ENCODE measurements around the gene CCDC149. TPM values are rescaled to one million over a fixed set of nuclear protein-coding genes. Genes with fewer than 3 reads are reported as not detected.

Gene CCDC149
- total and polyA plus RNA-seq, 11 donors: 5.8 to 14.7 (median 9.9) TPM

GRCh38 chr4:24802648-24803047 is 110.2 kb downstream of the CCDC149 start:
- TF ChIP-seq POLR2A (IDR thresholded peaks at IDR 0.05): no peak
- TF ChIP-seq CTCF (IDR thresholded peaks at IDR 0.05): no peak
- intact Hi-C loops (cut with DNase I): no loop called here
- ATAC-seq (no peak), DNase-seq (no peak)
- H3K4me1 ChIP-seq: peaks cover 0 to 33% (median 19%) of the 10 kb centered on the region in 12 donors
- H3K36me3 ChIP-seq: peaks cover 0 to 5% (median 0%) of the 10 kb centered on the region in 9 donors
- no peak overlapping the region for H3K4me3 ChIP-seq
- H3K27ac ChIP-seq: no peak overlapping the region
- WGBS, 4 donors: 72 to 78% (median 77%) methylated on average over 6 of the region's 6 CpGs
- no peaks in the 10 kb centered on the region for H3K9me3 ChIP-seq
- H3K27me3 ChIP-seq: peaks cover 0 to 21% (median 6%) of the 10 kb centered on the region in 9 donors

- H3K36me3 ChIP-seq: no peaks in the 10 kb centered on the region
- H3K4me1 ChIP-seq: peaks cover 0 to 33% (median 19%) of the 10 kb centered on the region in 12 donors
- 52 to 59% (median 56%) methylated on average over 10 of the region's 10 CpGs for WGBS, 4 donors
- TF ChIP-seq POLR2A (IDR thresholded peaks at IDR 0.05): no peak
- no peak for TF ChIP-seq CTCF (IDR thresholded peaks at IDR 0.05)
- intact Hi-C loops (cut with DNase I): no loop called here
- peaks cover 0 to 21% (median 6%) of the 10 kb centered on the region in 9 donors for H3K27me3 ChIP-seq
- peak; percentile 22 to 45 (median 36) for ATAC-seq
- peak overlapping the region in 8 of 12 donors; percentile 7 to 62 (median 38) for H3K27ac ChIP-seq
- peak overlapping the region in 8 of 12 donors; percentile 18 to 50 (median 34) for H3K4me3 ChIP-seq
- peak in 1 of 5 donors; percentile 53 for DNase-seq
- no peaks in the 10 kb centered on the region for H3K9me3 ChIP-seq
Observed at GRCh38 chr4:24801136-24801855, 111.5 kb downstream of the CCDC149 start.

GRCh38 chr4:24800325-24800895 is 112.4 kb downstream of the CCDC149 start:
- WGBS, 4 donors: 24 to 52% (median 30%) methylated on average over 24 to 25 of the region's 25 CpGs
- Histone ChIP-seq H3K4me3 (peak overlapping the region in 10 of 12 donors; percentile 1 to 50 (median 34)), H3K27me3 (peaks cover 0 to 21% (median 6%) of the 10 kb centered on the region in 9 donors), H3K27ac (peak overlapping the region in 9 of 12 donors; percentile 7 to 62 (median 38)), H3K4me1 (peaks cover 0 to 40% (median 23%) of the 10 kb centered on the region in 12 donors), H3K36me3 (no peaks in the 10 kb centered on the region), H3K9me3 (no peaks in the 10 kb centered on the region)
- TF ChIP-seq CTCF (IDR thresholded peaks at IDR 0.05) (no peak), POLR2A (IDR thresholded peaks at IDR 0.05) (no peak)
- ATAC-seq: peak in 1 of 4 donors; percentile 21
- intact Hi-C loops (cut with DNase I): no loop called here
- DNase-seq: peak in 2 of 5 donors; percentile 48 to 71

Measured in heart left ventricle (tissue), 16 donors.